Measurements from ENCODE around the gene ARPC4.

DNA sequence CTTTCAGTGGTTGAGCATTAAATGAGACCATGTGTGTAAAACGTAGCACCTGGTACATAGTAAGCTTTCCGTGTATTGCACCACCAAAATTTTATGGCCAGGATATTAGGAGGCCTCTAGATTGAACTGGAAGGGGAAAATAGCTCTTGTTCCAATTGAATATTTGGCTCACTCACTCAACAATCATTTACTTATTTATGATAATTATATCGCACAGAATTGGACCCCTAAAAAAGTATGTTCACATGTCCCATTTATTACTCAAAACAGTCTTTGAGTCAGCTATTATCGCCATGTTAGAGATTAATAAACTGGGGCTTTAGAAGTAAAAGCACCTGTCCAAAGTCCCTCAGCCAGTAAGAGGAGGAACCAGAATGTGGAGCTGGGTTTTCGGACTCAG lies 12.1 kb downstream of the ARPC4 start:
- TF ChIP-seq ATF3 (IDR thresholded peaks at IDR 0.05; ENCODE audit: borderline replicate concordance, extremely low read depth, low read depth, low read length): no peak
- TF ChIP-seq BHLHE40 (IDR thresholded peaks at IDR 0.05; ENCODE audit: borderline replicate concordance in 1 of 2, low read depth in 2 of 2, low read length in 1 of 2): no peak
